IMR-90 (cell line): Measurements from ENCODE around the gene OR8G5. TPM values are rescaled to one million over a fixed set of nuclear protein-coding genes. Genes with fewer than 3 reads are reported as not detected.

ENCODE experiments used
- ATAC-seq: fragments of 200-7000 bp; cut with Tn5 transposase; 2 replicates; pipeline ENCODE4 v1.9.1; 2020; ENCODE audit warnings: low read depth, mild to moderate bottlenecking, moderate library complexity
- BruUV-seq: library from RNA; stranded (reverse); fragments of 400-500 nt; replicated peaks from 2 replicates; lab custom pipeline; 2021; lab: Mats Ljungman, UMichigan
- CTCF ChIA-PET: fragments of 300-600 bp; formaldehyde crosslinking; extraction: SDS; loops from one replicate; lab custom pipeline; 2021; ENCODE audit warnings: antibody characterized with exemption; lab: Yijun Ruan, JAX
- POLR2A ChIA-PET: fragments of 300-600 bp; sonication (Branson Sonifier 250); formaldehyde crosslinking; loops from one replicate; lab custom pipeline; 2022; ENCODE audit warnings: antibody characterized with exemption; ENCODE audit not compliant: unreplicated experiment; lab: Charles Lee
- DNase-seq: peaks from one replicate; pipeline ENCODE4 v3.0.0; 2013
- H2AFZ ChIP-seq: replicated peaks from 2 replicates; pipeline ENCODE3; 2013; ENCODE audit warnings: low read length, mild to moderate bottlenecking; ENCODE audit not compliant: poor library complexity
- H2AK5ac ChIP-seq: 2 replicates; pipeline ENCODE4 v1.6.1; 2013; ENCODE audit warnings: low read depth, low read length, inconsistent platforms
- H2AK9ac ChIP-seq: replicated peaks from 2 replicates; pipeline ENCODE3; 2013; ENCODE audit warnings: mild to moderate bottlenecking, low read depth, low read length, moderate library complexity; ENCODE audit not compliant: poor library complexity
- H2BK120ac ChIP-seq: 2 replicates; pipeline ENCODE4 v1.6.1; 2013; ENCODE audit warnings: low read depth, low read length, inconsistent platforms
- H2BK15ac ChIP-seq: 3 replicates; pipeline ENCODE4 v1.6.1; 2013; ENCODE audit warnings: low read depth, low read length, inconsistent platforms
- H2BK20ac ChIP-seq: 2 replicates; pipeline ENCODE4 v1.6.1; 2013; ENCODE audit warnings: low read depth, mild to moderate bottlenecking, inconsistent platforms, low read length, moderate library complexity
- H2BK5ac ChIP-seq: 2 replicates; pipeline ENCODE4 v1.6.1; 2013; ENCODE audit warnings: mild to moderate bottlenecking, low read depth, low read length, inconsistent platforms; ENCODE audit not compliant: poor library complexity, severe bottlenecking
- H3K14ac ChIP-seq: replicated peaks from 2 replicates; pipeline ENCODE4 v1.6.1; 2013; ENCODE audit warnings: low read depth, low read length, inconsistent platforms
- H3K18ac ChIP-seq: 2 replicates; pipeline ENCODE4 v1.6.1; 2013; ENCODE audit warnings: low read depth, low read length, control low read depth
- H3K23ac ChIP-seq: 2 replicates; pipeline ENCODE4 v1.6.1; 2013; ENCODE audit warnings: low read depth, low read length, inconsistent platforms
- H3K27ac ChIP-seq: 2 replicates; pipeline ENCODE4 v1.5.1; 2013; ENCODE audit warnings: mild to moderate bottlenecking, control low read depth, low read length; ENCODE audit not compliant: insufficient read depth
- H3K27me3 ChIP-seq: 2 replicates; pipeline ENCODE4 v1.6.1; 2013; ENCODE audit warnings: low read length; ENCODE audit not compliant: control insufficient read depth, insufficient read depth
- H3K36me3 ChIP-seq: 2 replicates; pipeline ENCODE4 v1.6.1; 2013; ENCODE audit warnings: low read length, mixed read lengths; ENCODE audit not compliant: control insufficient read depth, insufficient read depth
- H3K4ac ChIP-seq: 2 replicates; pipeline ENCODE4 v1.6.1; 2013; ENCODE audit warnings: low read depth, low read length, inconsistent platforms
- H3K4me1 ChIP-seq: 2 replicates; pipeline ENCODE4 v1.6.1; 2013; ENCODE audit warnings: low read length, mixed read lengths; ENCODE audit not compliant: control insufficient read depth, insufficient read depth
- H3K4me2 ChIP-seq: 2 replicates; pipeline ENCODE4 v1.6.1; 2013; ENCODE audit warnings: low read depth, mild to moderate bottlenecking, control low read depth, low read length, moderate library complexity
- H3K4me3 ChIP-seq: 2 replicates; pipeline ENCODE4 v1.5.1; 2013; ENCODE audit warnings: low read depth, mild to moderate bottlenecking, control low read depth, low read length, moderate library complexity; ENCODE audit not compliant: insufficient read depth
- H3K56ac ChIP-seq: 2 replicates; pipeline ENCODE4 v1.6.1; 2013; ENCODE audit warnings: low read length, inconsistent platforms; ENCODE audit not compliant: insufficient read depth; ENCODE audit errors: extremely low read depth
- H3K79me1 ChIP-seq, 2 experiments: 2 replicates each; pipeline ENCODE4 v1.6.1; 2013; ENCODE audit warnings: low read length in 2 of 2, inconsistent platforms in 1 of 2, low read depth in 1 of 2
- H3K9ac ChIP-seq: 2 replicates; pipeline ENCODE4 v1.6.1; 2013; ENCODE audit warnings: low read depth, low read length, control low read depth
- H3K9me1 ChIP-seq: 2 replicates; pipeline ENCODE4 v1.6.1; 2013; ENCODE audit warnings: low read length, inconsistent platforms; ENCODE audit not compliant: insufficient read depth
- H3K9me3 ChIP-seq: 2 replicates; pipeline ENCODE4 v1.6.1; 2013; ENCODE audit warnings: low read length; ENCODE audit not compliant: control insufficient read depth, insufficient read depth
- H4K20me1 ChIP-seq: 2 replicates; pipeline ENCODE4 v1.6.1; 2013; ENCODE audit warnings: low read length, inconsistent platforms; ENCODE audit not compliant: insufficient read depth
- H4K5ac ChIP-seq: 2 replicates; pipeline ENCODE4 v1.6.1; 2013; ENCODE audit warnings: mild to moderate bottlenecking, low read depth, low read length, control low read depth
- H4K8ac ChIP-seq, 2 experiments: 2 replicates each; pipeline ENCODE4 v1.6.1; 2013; ENCODE audit warnings: low read depth in 2 of 2, low read length in 2 of 2, control low read depth in 1 of 2, inconsistent platforms in 1 of 2
- H4K91ac ChIP-seq: 2 replicates; pipeline ENCODE4 v1.6.1; 2013; ENCODE audit warnings: low read depth, low read length, inconsistent platforms; ENCODE audit not compliant: insufficient read depth
- CEBPB ChIP-seq: IDR thresholded peaks from 2 replicates; pipeline ENCODE4 v1.6.1; 2012; ENCODE audit warnings: low read depth, low read length, improper control_type of control experiment
- MAFK ChIP-seq: IDR thresholded peaks from 2 replicates; pipeline ENCODE4 v1.6.1; 2012; ENCODE audit warnings: low read depth, low read length, improper control_type of control experiment
- NFE2L2 ChIP-seq: fragments of 150-350 bp; IDR thresholded peaks from 2 replicates; pipeline ENCODE4 v1.6.1; 2016; ENCODE audit warnings: low read depth, mild to moderate bottlenecking, low read length
- RAD21 ChIP-seq: IDR thresholded peaks from 2 replicates; pipeline ENCODE4 v1.6.1; 2012; ENCODE audit warnings: low read length, improper control_type of control experiment
- SMC3 ChIP-seq: fragments of 150-350 bp; IDR thresholded peaks from 2 replicates; pipeline ENCODE4 v1.6.1; 2016; ENCODE audit warnings: low read depth, mild to moderate bottlenecking, antibody characterized with exemption, low read length, moderate library complexity
- dilution Hi-C: fragments of 300-500 bp; cut with HindIII; formaldehyde crosslinking; loops from one replicate; pipeline ENCODE4 v1.14.3; 2018; ENCODE audit warnings: low sequenced_read_pairs; ENCODE audit not compliant: unreplicated experiment
- in situ Hi-C: fragments of 300-500 bp; cut with MboI; formaldehyde crosslinking; loops from 3 replicates; pipeline ENCODE4 v1.14.3; 2019; ENCODE audit warnings: low sequenced_read_pairs, inconsistent platforms, mixed read lengths
- intact Hi-C: fragments of 100-400 bp; cut with micrococcal nuclease; formaldehyde crosslinking; loops from 2 replicates; pipeline ENCODE4 v1.10.0; 2022
- polyA plus RNA-seq, 3 experiments: library from polyadenylated mRNA; depleted of rRNA; stranded (reverse); fragments of >200 nt; gene quantifications; 2 replicates each; pipeline ENCODE4 v1.2.3, GENCODE V29; 2012; ENCODE audit warnings: low replicate concordance in 1 of 3
- total RNA-seq: library from RNA; depleted of rRNA; stranded (reverse); fragments of >200 nt; gene quantifications from 2 replicates; pipeline ENCODE4 v1.2.3, GENCODE V29; 2012

Gene OR8G5
- total and polyA plus RNA-seq, 2 of the 4 experiments (the other 2 are of a cell fraction) = not detected

- Histone ChIP-seq H3K56ac (no peak overlapping the region), H4K91ac (peak overlapping the region; percentile 37), H3K18ac (peak overlapping the region; percentile 11; the same call in 1 of the 2 replicates), H2AFZ (no peak overlapping the region), H3K36me3 (no peaks in the 10 kb centered on the region), H2BK15ac (peak overlapping the region; percentile 76; the same call in 1 of the 3 replicates), H3K4me2 (no peak overlapping the region), H3K4me1 (peaks cover 2% of the 10 kb centered on the region; the same call in 1 of the 2 replicates), H3K14ac (no peak overlapping the region), H3K9ac (no peak overlapping the region), H2BK120ac (peak overlapping the region; percentile 32; the same call in 1 of the 2 replicates), H3K4ac (no peak overlapping the region), H2AK9ac (no peak overlapping the region), H3K23ac (no peak overlapping the region), H4K8ac (no peak overlapping the region), H4K5ac (no peak overlapping the region), H3K9me1 (no peaks in the 10 kb centered on the region), H4K20me1 (no peaks in the 10 kb centered on the region), H2BK20ac (no peak overlapping the region), H3K27me3 (no peaks in the 10 kb centered on the region), H2BK5ac (no peak overlapping the region), H2AK5ac (0 out of 2 replicates have a peak overlapping the region, but pooled peaks have one; percentile 26), H3K4me3 (no peak overlapping the region), H3K79me1 (no peaks in the 10 kb centered on the region), H3K9me3 (no peaks in the 10 kb centered on the region), H3K27ac (no peak overlapping the region)
- DNase-seq (no peak), ATAC-seq (no peak)
- POLR2A ChIA-PET = no interaction called here
- in situ Hi-C loops = loop anchor here (10.0 kb wide), 1 partner anchor 237 kb away; no protein-coding TSS in a partner anchor
- dilution Hi-C loops = no loop called here
- BruUV-seq = no TSS peak
- CTCF ChIA-PET = interaction anchor here (0.6 kb wide), 1 partner anchor 155 kb away, joined by 3 read pairs; no protein-coding TSS in a partner anchor
- TF ChIP-seq NFE2L2 = no peak
- TF ChIP-seq MAFK = peak; percentile 92
- TF ChIP-seq CEBPB = no peak
- TF ChIP-seq RAD21 = no peak
- TF ChIP-seq SMC3 = no peak
- intact Hi-C loops = no loop called here
Measured at GRCh38 chr11:124311670-124312069, 55.5 kb downstream of the OR8G5 start.
